Ramos (cell line): ENCODE measurements around the gene SH2D4B.

Source experiments
- in situ Hi-C: fragments of 300-500 bp; cut with MboI; formaldehyde crosslinking; loops from one replicate; pipeline ENCODE4 v1.14.3; 2022; ENCODE audit warnings: low sequenced_read_pairs; ENCODE audit not compliant: unreplicated experiment

Gene SH2D4B

DNA sequence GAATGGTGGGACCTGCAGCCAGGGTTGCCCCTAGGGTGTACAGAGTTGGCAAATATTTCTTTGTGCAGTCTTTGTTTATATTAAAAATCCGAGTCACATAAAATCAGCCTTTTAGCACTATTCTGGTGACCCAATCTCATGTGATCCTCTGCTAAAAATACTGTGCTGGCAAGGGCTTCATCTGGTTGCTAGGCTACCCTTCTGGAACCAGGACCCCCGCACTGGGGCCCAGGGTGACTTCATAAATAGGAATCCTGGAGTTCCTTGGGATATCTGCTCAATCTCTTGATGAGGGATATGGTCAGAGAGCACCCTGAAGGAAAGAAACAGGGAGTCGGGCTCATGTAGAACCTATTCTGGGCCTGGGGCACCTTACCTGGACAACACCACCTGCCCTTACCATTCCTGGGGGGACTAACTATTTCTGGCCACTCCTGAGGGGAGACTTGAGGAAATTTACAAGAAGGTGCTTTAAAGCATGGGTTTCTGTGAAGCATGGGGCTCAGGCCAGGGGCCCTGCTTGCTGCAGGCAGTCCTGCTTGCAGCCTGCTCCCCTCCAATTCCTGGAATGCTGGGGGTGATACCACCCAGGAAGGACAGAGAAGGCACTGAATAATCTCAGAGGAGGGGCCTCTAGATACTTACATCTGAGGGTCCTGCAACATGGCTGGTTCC is 44.7 kb downstream of the SH2D4B start:
- in situ Hi-C loops: no loop called here

GRCh38 chr10:80583685-80584084 is 46.0 kb downstream of the SH2D4B start:
- in situ Hi-C loops: no loop called here

- in situ Hi-C loops: no loop called here
Observed at GRCh38 chr10:80585812-80586211, 48.1 kb downstream of the SH2D4B start.

- in situ Hi-C loops: no loop called here
Observed at GRCh38 chr10:80588546-80588945, 50.8 kb downstream of the SH2D4B start.

DNA sequence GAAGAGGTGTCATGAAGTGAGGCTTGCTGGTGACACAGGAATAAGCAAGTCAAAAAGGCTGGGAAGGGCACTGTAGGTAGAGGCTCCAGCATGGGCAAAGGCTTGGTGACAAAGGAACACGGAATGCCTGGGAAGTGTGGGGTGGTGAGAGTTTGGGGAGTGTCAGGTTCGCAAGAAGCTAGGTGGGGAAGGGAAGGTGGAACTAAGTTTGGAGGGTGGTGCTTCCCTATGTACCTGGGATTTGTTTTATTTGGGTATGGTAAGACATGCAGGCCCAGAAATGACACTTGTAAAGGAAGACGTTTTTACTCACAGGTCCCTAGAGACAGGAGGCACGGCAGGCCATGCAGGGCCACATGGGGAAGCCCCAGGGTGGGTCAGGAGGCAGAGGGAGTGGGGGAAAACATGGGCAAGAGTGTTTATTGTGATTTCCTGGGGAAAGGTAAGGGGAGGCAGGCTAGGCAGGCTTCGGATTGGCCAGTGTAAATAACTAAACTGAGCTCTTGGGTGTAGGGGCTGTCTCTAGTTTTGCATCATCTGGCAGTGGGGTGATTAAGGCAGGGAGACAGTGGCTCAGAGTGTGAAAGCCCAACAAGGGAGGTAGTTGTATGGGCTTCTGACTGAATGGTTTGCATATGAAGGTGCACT is 52.1 kb downstream of the SH2D4B start:
- in situ Hi-C loops: no loop called here

- in situ Hi-C loops: no loop called here
Observed at GRCh38 chr10:80590585-80591125, 53.0 kb downstream of the SH2D4B start.

GRCh38 chr10:80596391-80597257 is 58.9 kb downstream of the SH2D4B start:
- in situ Hi-C loops: no loop called here

GRCh38 chr10:80598084-80598798 is 60.5 kb downstream of the SH2D4B start:
- in situ Hi-C loops: no loop called here

DNA sequence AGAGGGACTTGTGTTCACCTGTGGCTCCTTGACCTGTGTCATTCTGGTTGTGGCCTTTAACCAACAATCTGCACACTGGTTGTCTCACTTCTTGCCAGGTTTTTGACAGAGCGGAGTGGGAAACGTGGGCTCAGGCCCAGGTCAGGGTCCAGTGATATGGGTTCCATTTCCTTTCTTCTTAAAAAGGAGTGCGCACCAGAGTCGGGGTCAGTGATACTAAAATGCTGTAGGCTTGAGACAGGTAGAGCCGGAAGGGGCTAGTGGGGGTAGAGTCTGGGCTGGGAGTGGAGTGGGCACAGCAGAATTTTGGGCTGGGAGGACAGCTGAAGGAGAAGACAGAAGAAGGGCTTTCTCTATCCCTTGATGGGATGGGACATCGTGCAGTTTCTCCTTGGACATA is 61.2 kb downstream of the SH2D4B start:
- in situ Hi-C loops: no loop called here

- in situ Hi-C loops: no loop called here
Observed at GRCh38 chr10:80599424-80599847, 61.7 kb downstream of the SH2D4B start.

DNA sequence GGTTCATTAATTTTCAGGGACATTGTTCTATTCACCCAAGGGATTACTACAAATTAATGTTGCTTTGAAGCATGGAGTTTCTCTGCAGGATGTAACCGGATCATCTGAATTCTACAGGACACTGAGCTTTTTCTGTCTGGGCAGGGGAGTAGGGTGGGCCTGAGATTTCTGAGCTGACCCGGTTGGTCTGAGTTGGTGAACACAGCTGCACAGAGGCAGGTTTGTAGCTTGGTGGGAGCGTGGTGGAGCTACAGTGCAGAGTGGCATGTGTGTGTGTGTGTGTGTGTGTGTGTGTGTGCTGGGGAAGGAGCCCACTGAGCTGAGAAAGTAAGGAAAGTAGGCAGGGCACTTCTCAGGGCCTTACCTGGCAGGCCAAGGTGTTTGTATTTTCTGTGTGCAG is 62.6 kb downstream of the SH2D4B start:
- in situ Hi-C loops: no loop called here

DNA sequence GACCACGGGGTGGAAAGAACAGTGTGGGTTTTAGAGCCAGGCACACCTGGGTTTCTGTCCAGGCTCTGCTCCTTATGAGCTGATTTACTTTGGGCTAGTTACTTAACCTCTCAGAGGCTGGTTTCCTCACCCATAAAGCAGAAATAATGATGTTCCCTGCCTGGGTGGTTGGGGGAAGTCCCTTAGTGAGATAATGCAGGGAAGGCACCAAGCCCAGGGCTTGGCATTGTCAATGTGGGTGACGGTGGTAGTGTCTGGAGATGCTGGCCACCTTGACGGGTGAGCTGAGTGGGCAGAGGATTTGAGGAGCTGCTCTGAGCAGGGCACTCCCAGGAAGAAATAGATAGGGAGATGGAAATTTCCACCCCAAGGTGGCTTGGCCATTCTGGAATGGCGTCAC is 65.2 kb downstream of the SH2D4B start:
- in situ Hi-C loops: no loop called here

- in situ Hi-C loops: no loop called here
Observed at GRCh38 chr10:80603516-80603915, 65.8 kb downstream of the SH2D4B start.

- in situ Hi-C loops: no loop called here
Observed at GRCh38 chr10:80608706-80609105, 71.0 kb downstream of the SH2D4B start.

- in situ Hi-C loops: no loop called here
Observed at GRCh38 chr10:80609331-80609730, 71.6 kb downstream of the SH2D4B start.

GRCh38 chr10:80611481-80612185 is 73.9 kb downstream of the SH2D4B start:
- in situ Hi-C loops: no loop called here

- in situ Hi-C loops: no loop called here
Observed at GRCh38 chr10:80612261-80612660, 74.6 kb downstream of the SH2D4B start.

DNA sequence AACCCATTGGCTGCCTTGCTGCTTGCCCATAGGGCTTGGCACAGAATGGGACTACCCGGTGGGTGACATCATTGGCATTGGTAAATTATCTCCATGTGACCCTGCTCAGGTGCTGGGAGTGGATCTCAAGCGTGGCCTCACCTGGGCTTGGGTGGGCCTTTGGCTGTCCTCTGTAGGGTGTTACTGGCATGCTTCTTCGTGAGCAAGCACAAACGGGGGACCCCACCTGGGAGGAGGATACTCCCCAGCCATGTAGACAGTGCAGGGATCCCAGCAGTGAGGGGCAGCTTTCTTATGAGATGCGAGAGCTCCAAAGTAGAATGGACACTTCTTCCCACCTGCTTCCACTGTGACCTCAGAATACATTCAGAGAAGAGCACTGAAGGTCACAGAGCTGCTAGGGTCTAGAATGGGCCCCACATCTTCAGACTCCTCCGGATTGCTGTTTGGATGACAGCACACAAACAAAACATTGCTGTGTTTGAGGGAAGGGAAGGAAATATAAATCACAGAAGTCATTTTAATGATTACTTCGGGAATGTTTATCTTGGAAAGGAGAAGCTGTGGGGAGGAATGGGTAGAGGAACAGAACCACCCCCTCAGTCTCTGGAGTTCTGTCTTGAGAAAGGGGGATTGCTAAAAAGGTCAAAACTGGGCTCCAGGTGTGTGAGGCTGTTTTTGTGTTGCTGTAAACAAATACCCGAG is 75.9 kb downstream of the SH2D4B start:
- in situ Hi-C loops: no loop called here
